Mammary epithelial cell (primary cell): Measurements from ENCODE around the gene CFAP299.

ENCODE experiments used
- EZH2 ChIP-seq: IDR thresholded peaks from 2 replicates; pipeline ENCODE4 v1.6.1; 2012; ENCODE audit warnings: low read length, inconsistent platforms, borderline replicate concordance
- TF ChIP-seq, protein P1 (sequence below), 2 donors: IDR thresholded peaks in 1 of 2; conservative IDR thresholded peaks in 1 of 2; 2 replicates each; pipeline ENCODE4 v1.5.1; 2011 to 2012; ENCODE audit warnings: inconsistent platforms in 2 of 2, low read length in 2 of 2, mild to moderate bottlenecking in 2 of 2, control low read depth in 1 of 2, low read depth in 1 of 2; ENCODE audit not compliant: insufficient read depth in 1 of 2; ENCODE audit errors: extremely low read depth in 1 of 2

- TF ChIP-seq, protein P1, sequence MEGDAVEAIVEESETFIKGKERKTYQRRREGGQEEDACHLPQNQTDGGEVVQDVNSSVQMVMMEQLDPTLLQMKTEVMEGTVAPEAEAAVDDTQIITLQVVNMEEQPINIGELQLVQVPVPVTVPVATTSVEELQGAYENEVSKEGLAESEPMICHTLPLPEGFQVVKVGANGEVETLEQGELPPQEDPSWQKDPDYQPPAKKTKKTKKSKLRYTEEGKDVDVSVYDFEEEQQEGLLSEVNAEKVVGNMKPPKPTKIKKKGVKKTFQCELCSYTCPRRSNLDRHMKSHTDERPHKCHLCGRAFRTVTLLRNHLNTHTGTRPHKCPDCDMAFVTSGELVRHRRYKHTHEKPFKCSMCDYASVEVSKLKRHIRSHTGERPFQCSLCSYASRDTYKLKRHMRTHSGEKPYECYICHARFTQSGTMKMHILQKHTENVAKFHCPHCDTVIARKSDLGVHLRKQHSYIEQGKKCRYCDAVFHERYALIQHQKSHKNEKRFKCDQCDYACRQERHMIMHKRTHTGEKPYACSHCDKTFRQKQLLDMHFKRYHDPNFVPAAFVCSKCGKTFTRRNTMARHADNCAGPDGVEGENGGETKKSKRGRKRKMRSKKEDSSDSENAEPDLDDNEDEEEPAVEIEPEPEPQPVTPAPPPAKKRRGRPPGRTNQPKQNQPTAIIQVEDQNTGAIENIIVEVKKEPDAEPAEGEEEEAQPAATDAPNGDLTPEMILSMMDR (conservative IDR thresholded peaks at IDR 0.05 in 1 of 2, IDR thresholded peaks at IDR 0.05 in 1 of 2; ENCODE audit: extremely low read depth in 1 of 2, insufficient read depth in 1 of 2, low read depth in 1 of 2, low read length in 2 of 2), result no peak
- no peak for TF ChIP-seq EZH2
Observed at GRCh38 chr4:80931631-80932081, 596.1 kb downstream of the CFAP299 start.
